SK-N-SH treated with all-trans-retinoic acid at 6 μM for 48 hours (cell line): ENCODE measurements around the gene NLRP7.

Source experiments
- ARNTL ChIP-seq: fragments of 450-650 bp; formaldehyde crosslinking; IDR thresholded peaks from 2 replicates; pipeline ENCODE4 v1.5.0; 2020; ENCODE audit warnings: low read depth, mild to moderate bottlenecking, moderate library complexity, borderline replicate concordance
- BACH2 ChIP-seq: fragments of 250-450 bp; sonication (Bioruptor Pico); IDR thresholded peaks from 2 replicates; pipeline ENCODE4 v1.9.0; 2021; ENCODE audit warnings: mild to moderate bottlenecking, borderline replicate concordance
- CSDC2 ChIP-seq: fragments of 250-450 bp; sonication (Bioruptor Pico); IDR thresholded peaks from 2 replicates; pipeline ENCODE4 v1.5.0; 2020; ENCODE audit warnings: mild to moderate bottlenecking, moderate library complexity
- ESRRG ChIP-seq: fragments of 250-450 bp; sonication (Bioruptor Pico); IDR thresholded peaks from 2 replicates; pipeline ENCODE4 v1.6.1; 2021; ENCODE audit warnings: mild to moderate bottlenecking
- RARB ChIP-seq: fragments of 250-450 bp; sonication (Bioruptor Pico); IDR thresholded peaks from 2 replicates; pipeline ENCODE4 v1.8.0; 2021; ENCODE audit warnings: mild to moderate bottlenecking, moderate library complexity
- SNAI2 ChIP-seq: fragments of 250-450 bp; sonication (Bioruptor Pico); IDR thresholded peaks from 2 replicates; pipeline ENCODE4 v1.5.0; 2020; ENCODE audit warnings: mild to moderate bottlenecking, moderate library complexity
- TOX ChIP-seq: fragments of 250-450 bp; sonication (Bioruptor Pico); IDR thresholded peaks from 2 replicates; pipeline ENCODE4 v1.8.0; 2021; ENCODE audit warnings: mild to moderate bottlenecking, moderate library complexity, borderline replicate concordance
- ZC3H10 ChIP-seq: fragments of 250-450 bp; sonication (Bioruptor Pico); IDR thresholded peaks from 2 replicates; pipeline ENCODE4 v1.5.1; 2021; ENCODE audit warnings: mild to moderate bottlenecking, moderate library complexity
- ZFP3 ChIP-seq: fragments of 250-450 bp; sonication (Bioruptor Pico); IDR thresholded peaks from 2 replicates; pipeline ENCODE4 v1.5.0; 2020; ENCODE audit warnings: mild to moderate bottlenecking, moderate library complexity
- ZFP30 ChIP-seq: fragments of 450-650 bp; formaldehyde crosslinking; IDR thresholded peaks from 2 replicates; pipeline ENCODE4 v1.5.0; 2022; ENCODE audit warnings: mild to moderate bottlenecking, moderate library complexity
- ZNF565 ChIP-seq: fragments of 450-650 bp; formaldehyde crosslinking; conservative IDR thresholded peaks from 2 replicates; pipeline ENCODE4 v1.5.0; 2020; ENCODE audit warnings: low read depth, mild to moderate bottlenecking, moderate library complexity
- TF ChIP-seq, protein P1 (sequence below): fragments of 250-450 bp; sonication (Bioruptor Pico); IDR thresholded peaks from 2 replicates; pipeline ENCODE4 v1.5.0; 2020; ENCODE audit warnings: mild to moderate bottlenecking, moderate library complexity
- TF ChIP-seq, protein P2 (sequence below): fragments of 250-450 bp; sonication (Bioruptor Pico); IDR thresholded peaks from 2 replicates; pipeline ENCODE4 v1.5.1; 2020; ENCODE audit warnings: low read depth, mild to moderate bottlenecking, moderate library complexity
- TF ChIP-seq, protein P3 (sequence below): fragments of 250-450 bp; sonication (Bioruptor Pico); IDR thresholded peaks from 2 replicates; pipeline ENCODE4 v1.8.0; 2020; ENCODE audit warnings: mild to moderate bottlenecking, moderate library complexity, borderline replicate concordance

DNA sequence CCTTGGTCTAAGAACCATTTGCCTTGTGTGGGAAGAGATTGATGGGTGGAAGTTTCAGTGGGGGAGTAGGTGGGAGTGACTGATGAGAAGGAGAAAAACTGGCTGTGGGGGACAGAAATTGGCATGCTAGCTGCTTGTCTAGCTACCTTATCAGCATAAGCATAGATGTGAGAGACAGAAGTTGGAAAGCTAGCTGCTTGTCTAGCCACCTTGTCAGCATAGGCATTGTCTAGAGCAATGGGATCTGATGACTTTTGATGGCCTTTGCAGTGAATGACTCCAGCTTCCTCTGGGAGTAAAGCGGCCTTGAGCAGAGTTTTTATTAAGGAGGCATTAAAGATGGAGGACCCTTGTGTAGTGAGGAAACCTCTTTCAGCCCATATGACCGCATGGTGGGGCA lies 51.3 kb downstream of the NLRP7 start:
- TF ChIP-seq, protein P1, sequence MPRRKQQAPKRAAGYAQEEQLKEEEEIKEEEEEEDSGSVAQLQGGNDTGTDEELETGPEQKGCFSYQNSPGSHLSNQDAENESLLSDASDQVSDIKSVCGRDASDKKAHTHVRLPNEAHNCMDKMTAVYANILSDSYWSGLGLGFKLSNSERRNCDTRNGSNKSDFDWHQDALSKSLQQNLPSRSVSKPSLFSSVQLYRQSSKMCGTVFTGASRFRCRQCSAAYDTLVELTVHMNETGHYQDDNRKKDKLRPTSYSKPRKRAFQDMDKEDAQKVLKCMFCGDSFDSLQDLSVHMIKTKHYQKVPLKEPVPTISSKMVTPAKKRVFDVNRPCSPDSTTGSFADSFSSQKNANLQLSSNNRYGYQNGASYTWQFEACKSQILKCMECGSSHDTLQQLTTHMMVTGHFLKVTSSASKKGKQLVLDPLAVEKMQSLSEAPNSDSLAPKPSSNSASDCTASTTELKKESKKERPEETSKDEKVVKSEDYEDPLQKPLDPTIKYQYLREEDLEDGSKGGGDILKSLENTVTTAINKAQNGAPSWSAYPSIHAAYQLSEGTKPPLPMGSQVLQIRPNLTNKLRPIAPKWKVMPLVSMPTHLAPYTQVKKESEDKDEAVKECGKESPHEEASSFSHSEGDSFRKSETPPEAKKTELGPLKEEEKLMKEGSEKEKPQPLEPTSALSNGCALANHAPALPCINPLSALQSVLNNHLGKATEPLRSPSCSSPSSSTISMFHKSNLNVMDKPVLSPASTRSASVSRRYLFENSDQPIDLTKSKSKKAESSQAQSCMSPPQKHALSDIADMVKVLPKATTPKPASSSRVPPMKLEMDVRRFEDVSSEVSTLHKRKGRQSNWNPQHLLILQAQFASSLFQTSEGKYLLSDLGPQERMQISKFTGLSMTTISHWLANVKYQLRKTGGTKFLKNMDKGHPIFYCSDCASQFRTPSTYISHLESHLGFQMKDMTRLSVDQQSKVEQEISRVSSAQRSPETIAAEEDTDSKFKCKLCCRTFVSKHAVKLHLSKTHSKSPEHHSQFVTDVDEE (CRISPR knock-in tag), result no peak
- TF ChIP-seq ZFP30 (no peak), CSDC2 (CRISPR knock-in tag) (no peak), ESRRG (no peak), TOX (no peak), BACH2 (CRISPR knock-in tag) (no peak), SNAI2 (CRISPR knock-in tag) (no peak), ZC3H10 (CRISPR knock-in tag) (no peak), ZFP3 (no peak), ZNF565 (CRISPR knock-in tag) (no peak), RARB (CRISPR knock-in tag) (no peak), ARNTL (CRISPR knock-in tag) (no peak)
- TF ChIP-seq, protein P2, sequence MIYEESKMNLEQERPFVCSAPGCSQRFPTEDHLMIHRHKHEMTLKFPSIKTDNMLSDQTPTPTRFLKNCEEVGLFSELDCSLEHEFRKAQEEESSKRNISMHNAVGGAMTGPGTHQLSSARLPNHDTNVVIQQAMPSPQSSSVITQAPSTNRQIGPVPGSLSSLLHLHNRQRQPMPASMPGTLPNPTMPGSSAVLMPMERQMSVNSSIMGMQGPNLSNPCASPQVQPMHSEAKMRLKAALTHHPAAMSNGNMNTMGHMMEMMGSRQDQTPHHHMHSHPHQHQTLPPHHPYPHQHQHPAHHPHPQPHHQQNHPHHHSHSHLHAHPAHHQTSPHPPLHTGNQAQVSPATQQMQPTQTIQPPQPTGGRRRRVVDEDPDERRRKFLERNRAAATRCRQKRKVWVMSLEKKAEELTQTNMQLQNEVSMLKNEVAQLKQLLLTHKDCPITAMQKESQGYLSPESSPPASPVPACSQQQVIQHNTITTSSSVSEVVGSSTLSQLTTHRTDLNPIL (CRISPR knock-in tag), result no peak
- TF ChIP-seq, protein P3, sequence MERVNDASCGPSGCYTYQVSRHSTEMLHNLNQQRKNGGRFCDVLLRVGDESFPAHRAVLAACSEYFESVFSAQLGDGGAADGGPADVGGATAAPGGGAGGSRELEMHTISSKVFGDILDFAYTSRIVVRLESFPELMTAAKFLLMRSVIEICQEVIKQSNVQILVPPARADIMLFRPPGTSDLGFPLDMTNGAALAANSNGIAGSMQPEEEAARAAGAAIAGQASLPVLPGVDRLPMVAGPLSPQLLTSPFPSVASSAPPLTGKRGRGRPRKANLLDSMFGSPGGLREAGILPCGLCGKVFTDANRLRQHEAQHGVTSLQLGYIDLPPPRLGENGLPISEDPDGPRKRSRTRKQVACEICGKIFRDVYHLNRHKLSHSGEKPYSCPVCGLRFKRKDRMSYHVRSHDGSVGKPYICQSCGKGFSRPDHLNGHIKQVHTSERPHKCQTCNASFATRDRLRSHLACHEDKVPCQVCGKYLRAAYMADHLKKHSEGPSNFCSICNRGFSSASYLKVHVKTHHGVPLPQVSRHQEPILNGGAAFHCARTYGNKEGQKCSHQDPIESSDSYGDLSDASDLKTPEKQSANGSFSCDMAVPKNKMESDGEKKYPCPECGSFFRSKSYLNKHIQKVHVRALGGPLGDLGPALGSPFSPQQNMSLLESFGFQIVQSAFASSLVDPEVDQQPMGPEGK (CRISPR knock-in tag), result no peak
